H1 (cell line): ENCODE data around the gene NUBPL. TPM values are rescaled to one million over a fixed set of nuclear protein-coding genes. Genes with fewer than 3 reads are reported as not detected.

Experiments used
- CTCF ChIA-PET: fragments of 300-600 bp; sonication (Branson Sonifier 250); formaldehyde crosslinking; loops from one replicate; lab custom pipeline; 2021; ENCODE audit not compliant: partially characterized antibody; lab: Charles Lee
- POLR2A ChIA-PET: fragments of 300-600 bp; sonication (Branson Sonifier 250); formaldehyde crosslinking; loops from one replicate; lab custom pipeline; 2021; ENCODE audit warnings: inconsistent platforms; ENCODE audit not compliant: partially characterized antibody; lab: Charles Lee
- DNase-seq, 2 experiments: peaks; one replicate each; pipeline versions ENCODE4 v3.0.0 to v3.0.0-alpha.2; 2010 to 2022; ENCODE audit warnings: low spot score in 2 of 2, low read depth in 1 of 2, mixed read lengths in 1 of 2
- FAIRE-seq: peaks from 2 replicates; lab custom pipeline; 2011; peaks lifted over from hg19 to GRCh38; lab: Jason Lieb, UNC
- H2AFZ ChIP-seq: 2 replicates; pipeline ENCODE4 v1.8.1; 2012; ENCODE audit warnings: low read length, inconsistent platforms
- H2AK5ac ChIP-seq: 2 replicates; pipeline ENCODE4 v1.6.1; 2013; ENCODE audit warnings: low read depth, low read length
- H2BK120ac ChIP-seq: replicated peaks from 2 replicates; pipeline ENCODE3; 2013; ENCODE audit warnings: low read depth, low read length, inconsistent platforms
- H2BK12ac ChIP-seq: 2 replicates; pipeline ENCODE4 v1.6.1; 2013; ENCODE audit warnings: low read depth, low read length
- H2BK15ac ChIP-seq: 2 replicates; pipeline ENCODE4 v1.6.1; 2013; ENCODE audit warnings: low read length
- H2BK20ac ChIP-seq: 2 replicates; pipeline ENCODE4 v1.6.1; 2013; ENCODE audit warnings: low read length
- H2BK5ac ChIP-seq: 2 replicates; pipeline ENCODE4 v1.6.1; 2013; ENCODE audit warnings: low read depth, low read length
- H3K14ac ChIP-seq: 2 replicates; pipeline ENCODE4 v1.6.1; 2013; ENCODE audit warnings: inconsistent platforms; ENCODE audit not compliant: insufficient read length
- H3K18ac ChIP-seq: 2 replicates; pipeline ENCODE4 v1.6.1; 2013; ENCODE audit warnings: low read length; ENCODE audit errors: extremely low read depth
- H3K23ac ChIP-seq: 2 replicates; pipeline ENCODE4 v1.6.1; 2013; ENCODE audit warnings: inconsistent platforms; ENCODE audit not compliant: insufficient read length
- H3K23me2 ChIP-seq: 2 replicates; pipeline ENCODE4 v1.6.1; 2013; ENCODE audit warnings: low read depth, low read length
- H3K27ac ChIP-seq: 2 replicates; pipeline ENCODE4 v1.6.1; 2011; ENCODE audit warnings: low read depth, low read length, inconsistent platforms
- H3K27me3 ChIP-seq, 4 experiments: replicated peaks in 1 of 4; 1 replicate in 1 of 4; 2 replicates in 3 of 4; pipeline versions ENCODE4 v1.6.1 to v1.8.1; 2011 to 2013; ENCODE audit warnings: low read length in 3 of 4, mild to moderate bottlenecking in 3 of 4, inconsistent platforms in 2 of 4, mixed read lengths in 2 of 4, moderate library complexity in 1 of 4; ENCODE audit not compliant: control insufficient read depth in 3 of 4, insufficient read depth in 3 of 4; ENCODE audit errors: extremely low read depth in 1 of 4
- H3K36me3 ChIP-seq, 4 experiments: 2 replicates each; pipeline versions ENCODE4 v1.6.1 to v1.8.1; 2011 to 2013; ENCODE audit warnings: mild to moderate bottlenecking in 4 of 4, low read length in 3 of 4, moderate library complexity in 2 of 4, control low read depth in 1 of 4, inconsistent platforms in 1 of 4; ENCODE audit not compliant: insufficient read depth in 4 of 4, control insufficient read depth in 2 of 4
- H3K4ac ChIP-seq: replicated peaks from 2 replicates; pipeline ENCODE3; 2013; ENCODE audit warnings: low read length, low read depth, mixed read lengths, inconsistent platforms; ENCODE audit not compliant: insufficient read length
- H3K4me1 ChIP-seq, 4 experiments: replicated peaks in 1 of 4; 1 replicate in 1 of 4; 2 replicates in 3 of 4; pipeline versions ENCODE4 v1.6.1 to v1.8.1; 2011 to 2013; ENCODE audit warnings: low read length in 3 of 4, inconsistent platforms in 2 of 4, mixed read lengths in 1 of 4; ENCODE audit not compliant: insufficient read depth in 4 of 4, control insufficient read depth in 3 of 4
- H3K4me2 ChIP-seq, 2 experiments: 2 replicates each; pipeline versions ENCODE4 v1.6.1 to v1.8.1; 2011 to 2013; ENCODE audit warnings: low read depth in 2 of 2, low read length in 2 of 2, control low read depth in 1 of 2, inconsistent platforms in 1 of 2, mild to moderate bottlenecking in 1 of 2; ENCODE audit not compliant: insufficient read depth in 1 of 2
- H3K4me3 ChIP-seq, 4 experiments: fragments of 200-600, 300-600 bp in 1 of 4; sonication (generic), shearing (Covaris generic), sonication (Bioruptor Twin) in 1 of 4; 2 replicates each; pipeline versions ENCODE4 v1.5.1 to v1.8.1; 2011 to 2016; ENCODE audit warnings: low read length in 4 of 4, low read depth in 3 of 4, control low read depth in 2 of 4, inconsistent platforms in 2 of 4, mild to moderate bottlenecking in 2 of 4, mixed read lengths in 1 of 4, moderate library complexity in 1 of 4; ENCODE audit not compliant: insufficient read depth in 2 of 4; ENCODE audit errors: extremely low read depth in 1 of 4
- H3K56ac ChIP-seq: replicated peaks from 2 replicates; pipeline ENCODE3; 2013; ENCODE audit warnings: low read depth, mild to moderate bottlenecking, mixed read lengths, low read length, inconsistent platforms; ENCODE audit not compliant: insufficient read length
- H3K79me1 ChIP-seq: 2 replicates; pipeline ENCODE4 v1.6.1; 2013; ENCODE audit warnings: low read depth, low read length, control low read depth
- H3K79me2 ChIP-seq, 2 experiments: 2 replicates each; pipeline versions ENCODE4 v1.6.1 to v1.8.1; 2012 to 2013; ENCODE audit warnings: low read length in 2 of 2, mild to moderate bottlenecking in 2 of 2, inconsistent platforms in 1 of 2; ENCODE audit not compliant: insufficient read depth in 2 of 2, control insufficient read depth in 1 of 2
- H3K9ac ChIP-seq, 4 experiments: replicated peaks in 1 of 4; 1 replicate in 1 of 4; 2 replicates in 3 of 4; pipeline versions ENCODE4 v1.6.1 to v1.8.1; 2011 to 2013; ENCODE audit warnings: low read depth in 3 of 4, low read length in 3 of 4, control low read depth in 2 of 4, mild to moderate bottlenecking in 2 of 4, moderate library complexity in 2 of 4, inconsistent platforms in 1 of 4; ENCODE audit errors: extremely low read depth in 1 of 4
- H3K9me3 ChIP-seq, 2 experiments: 2 replicates each; pipeline versions ENCODE4 v1.6.1 to v1.8.1; 2012 to 2013; ENCODE audit warnings: mild to moderate bottlenecking in 2 of 2, moderate library complexity in 2 of 2, control low read depth in 1 of 2, inconsistent platforms in 1 of 2, low read depth in 1 of 2, low read length in 1 of 2, mixed read lengths in 1 of 2; ENCODE audit not compliant: insufficient read depth in 2 of 2
- H4K20me1 ChIP-seq, 2 experiments: replicated peaks in 1 of 2; 2 replicates each; pipeline versions ENCODE3 to v1.8.1; 2011 to 2013; ENCODE audit warnings: inconsistent platforms in 2 of 2, low read length in 2 of 2, mild to moderate bottlenecking in 1 of 2; ENCODE audit not compliant: insufficient read depth in 2 of 2, control insufficient read depth in 1 of 2
- H4K5ac ChIP-seq: 2 replicates; pipeline ENCODE4 v1.6.1; 2013; ENCODE audit warnings: low read length, low read depth, mixed read lengths, inconsistent platforms; ENCODE audit not compliant: insufficient read length
- H4K8ac ChIP-seq: 2 replicates; pipeline ENCODE4 v1.8.0; 2013; ENCODE audit warnings: mild to moderate bottlenecking, moderate library complexity, low read length, inconsistent platforms; ENCODE audit not compliant: insufficient read depth; ENCODE audit errors: extremely low read depth
- H4K91ac ChIP-seq: replicated peaks from 2 replicates; pipeline ENCODE3; 2013; ENCODE audit warnings: low read length, mixed read lengths, inconsistent platforms; ENCODE audit not compliant: insufficient read length
- CHD2 ChIP-seq: IDR thresholded peaks from 2 replicates; pipeline ENCODE4 v1.6.1; 2012; ENCODE audit warnings: low read length, improper control_type of control experiment
- CREB1 ChIP-seq: IDR thresholded peaks from 2 replicates; pipeline ENCODE4 v1.6.1; 2012; ENCODE audit warnings: inconsistent platforms
- HDAC6 ChIP-seq: IDR thresholded peaks from one replicate; pipeline ENCODE4 v1.7.1; 2012; ENCODE audit warnings: low read depth, mild to moderate bottlenecking, inconsistent platforms, low read length, moderate library complexity
- KDM4A ChIP-seq: IDR thresholded peaks from one replicate; pipeline ENCODE4 v1.7.1; 2012; ENCODE audit warnings: low read depth, mild to moderate bottlenecking, moderate library complexity, low read length, inconsistent platforms; ENCODE audit not compliant: severe bottlenecking
- PHF8 ChIP-seq: fragments of 200-600 bp; sonication (generic); conservative IDR thresholded peaks from 2 replicates; pipeline ENCODE4 v1.7.1; 2012; ENCODE audit warnings: low read depth, mild to moderate bottlenecking, inconsistent platforms, low read length, moderate library complexity
- SAP30 ChIP-seq: fragments of 300-600 bp; sonication (generic); IDR thresholded peaks from 2 replicates; pipeline ENCODE4 v1.7.1; 2012; ENCODE audit warnings: low read length, moderate library complexity, mild to moderate bottlenecking, inconsistent platforms; ENCODE audit not compliant: insufficient read depth, insufficient replicate concordance
- SIX5 ChIP-seq: IDR thresholded peaks from 2 replicates; pipeline ENCODE4 v1.6.1; 2011; ENCODE audit warnings: mild to moderate bottlenecking, low read depth, low read length
- SP1 ChIP-seq: IDR thresholded peaks from 2 replicates; pipeline ENCODE4 v1.6.1; 2011; ENCODE audit warnings: low read depth, low read length
- TAF1 ChIP-seq: IDR thresholded peaks from 2 replicates; pipeline ENCODE4 v1.6.1; 2011; ENCODE audit warnings: mild to moderate bottlenecking, low read depth, low read length
- TCF12 ChIP-seq: IDR thresholded peaks from 2 replicates; pipeline ENCODE4 v1.6.1; 2011; ENCODE audit warnings: low read depth, mild to moderate bottlenecking, low read length
- TEAD4 ChIP-seq: IDR thresholded peaks from 2 replicates; pipeline ENCODE4 v1.6.1; 2012; ENCODE audit warnings: low read depth, low read length, inconsistent platforms, mixed read lengths
- WGBS, 2 experiments: shearing (Covaris generic) in 1 of 2; methylation state at CpG; one replicate each; pipeline versions ENCODE4 v1.1.6 to v1.1.7; 2013 to 2015; ENCODE audit warnings: low lambda C conversion rate in 2 of 2, mixed read lengths in 2 of 2, inconsistent platforms in 1 of 2, low coverage in 1 of 2, missing lambda C conversion rate in 1 of 2; ENCODE audit not compliant: insufficient replicate concordance in 2 of 2, insufficient coverage in 1 of 2, insufficient read length in 1 of 2; ENCODE audit errors: extremely low coverage in 1 of 2, missing lambda C conversion rate in 1 of 2; 5-methylcytosine and 5-hydroxymethylcytosine counted together
- polyA plus RNA-seq, 7 experiments: library from polyadenylated mRNA; depleted of rRNA in 3 of 7; stranded (reverse) in 5 of 7; unstranded in 2 of 7; fragments of >200 nt in 5 of 7; fragments of 200-250 nt in 2 of 7; gene quantifications; 1 replicate in 5 of 7; 2 replicates in 1 of 7; 4 replicates in 1 of 7; pipeline versions ENCODE4 v1.2.1 to v1.2.3, GENCODE V29; 2011 to 2013; ENCODE audit warnings: missing spikeins in 2 of 7, mixed read lengths in 2 of 7
- total RNA-seq: library from RNA; stranded (reverse); fragmentation: NEBNext Ultra II Directional; extraction: Animal tissue kit (Norgen Biotek cat#: 25700); gene quantifications from 2 replicates; pipeline ENCODE4 v1.2.1, GENCODE V29; 2021

The NUBPL gene
- total and polyA plus RNA-seq, 2 of the 8 experiments (the other 6 are each of a cell fraction or from before 2014, with no cell fraction given) = 1.6 to 6.8 TPM

DNA sequence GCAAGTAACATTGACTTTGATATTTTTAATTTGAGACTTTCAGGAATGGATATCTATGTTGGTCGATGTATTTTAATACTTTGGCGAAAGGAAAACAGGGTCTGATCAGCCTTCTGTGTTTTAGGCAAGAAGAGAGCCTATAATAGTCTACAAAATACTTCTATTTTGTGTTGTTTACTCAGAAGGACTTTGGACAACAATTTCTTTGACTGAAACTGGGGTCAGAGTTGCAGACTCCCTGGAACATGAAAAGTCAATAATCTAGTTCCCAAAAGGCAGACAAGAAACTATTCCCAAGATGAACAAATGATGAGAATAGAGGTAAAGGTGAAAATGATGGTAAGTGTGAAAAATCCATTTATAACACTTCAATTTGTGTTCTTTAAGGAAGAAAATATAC is 10.6 kb upstream of the NUBPL start:
- H4K20me1 ChIP-seq = no peaks in the 10 kb centered on the region
- WGBS, 2 experiments = 72% methylated on average over 2 of the region's 2 CpGs; no CpG with 5 or more reads in 1 of the 2 experiments

More for the DNA sequence above, 10.6 kb upstream of the NUBPL start:
- DNase-seq (no peak), FAIRE-seq (no peak)
- Histone ChIP-seq H3K23ac (no peak overlapping the region), H3K14ac (no peak overlapping the region), H2BK15ac (no peak overlapping the region), H4K5ac (no peak overlapping the region), H3K4me2 (no peak overlapping the region), H3K27me3 (no peaks in the 10 kb centered on the region), H3K79me1 (no peaks in the 10 kb centered on the region), H3K23me2 (no peaks in the 10 kb centered on the region), H3K4ac (no peak overlapping the region), H3K4me3 (no peak overlapping the region), H3K9ac (no peak overlapping the region), H3K36me3 (no peaks in the 10 kb centered on the region), H2BK120ac (no peak overlapping the region), H4K8ac (no peak overlapping the region), H3K18ac (no peak overlapping the region), H3K79me2 (no peaks in the 10 kb centered on the region), H2AK5ac (no peak overlapping the region), H4K91ac (no peak overlapping the region), H3K56ac (no peak overlapping the region), H3K9me3 (peaks cover 2% of the 10 kb centered on the region in 2 experiments; a peak in 1 of 4 replicates), H2AFZ (no peak overlapping the region), H2BK5ac (no peak overlapping the region), H2BK12ac (no peak overlapping the region), H3K27ac (no peak overlapping the region), H2BK20ac (no peak overlapping the region), H3K4me1 (no peaks in the 10 kb centered on the region)
- POLR2A ChIA-PET = no interaction called here
- TF ChIP-seq TEAD4 (no peak), TCF12 (no peak), PHF8 (no peak), TAF1 (no peak), SIX5 (no peak), CREB1 (no peak), CHD2 (no peak), KDM4A (no peak), HDAC6 (no peak), SP1 (no peak), SAP30 (no peak)
- CTCF ChIA-PET = no interaction called here
